GM10847 (cell line): ENCODE data around the gene FLNB.

ENCODE experiments used
- POLR2A ChIP-seq: IDR thresholded peaks from 2 replicates; pipeline ENCODE4 v1.6.1; 2011; ENCODE audit not compliant: insufficient read length; ENCODE audit errors: extremely low read depth

FLNB gene

DNA sequence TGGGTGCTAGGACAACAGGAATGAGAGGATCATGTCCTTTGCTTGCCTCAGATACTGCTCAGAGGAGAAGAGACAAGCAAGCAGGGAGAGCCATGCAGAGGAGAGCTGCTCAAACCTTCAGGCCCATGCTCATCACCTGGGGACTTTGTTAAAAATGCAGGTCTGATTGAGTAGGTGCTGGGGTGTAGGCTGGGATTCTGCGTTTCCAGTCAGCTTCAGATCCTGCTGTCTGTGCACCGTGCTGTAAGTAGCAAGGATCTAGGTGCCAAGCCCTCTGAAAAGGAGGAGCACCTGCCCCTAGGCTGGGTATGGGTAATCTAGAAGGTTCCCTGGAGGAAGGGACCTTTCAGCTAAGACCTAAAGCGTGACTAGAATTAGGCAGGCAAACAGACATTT, 7.3 kb downstream of the FLNB start:
- no peak for TF ChIP-seq POLR2A

DNA sequence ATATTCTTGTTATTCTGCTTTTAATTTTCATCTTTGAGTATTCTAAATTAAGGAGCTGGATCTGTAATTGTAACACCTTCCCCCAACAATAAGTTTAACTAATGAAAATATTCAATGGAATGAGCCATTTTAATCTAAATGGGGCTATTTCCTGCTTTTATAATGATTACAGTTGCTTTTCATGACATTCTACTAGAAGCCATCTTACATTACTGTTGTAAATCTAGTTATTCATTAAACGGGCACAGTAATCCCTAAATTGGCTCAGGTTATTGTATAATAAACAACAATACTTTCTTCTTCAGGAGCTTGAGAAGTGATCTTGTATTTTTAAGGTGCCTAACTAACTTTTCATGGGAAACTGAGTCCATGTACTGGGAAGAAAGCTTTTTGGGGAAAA, 8.5 kb downstream of the FLNB start:
- no peak for TF ChIP-seq POLR2A

DNA sequence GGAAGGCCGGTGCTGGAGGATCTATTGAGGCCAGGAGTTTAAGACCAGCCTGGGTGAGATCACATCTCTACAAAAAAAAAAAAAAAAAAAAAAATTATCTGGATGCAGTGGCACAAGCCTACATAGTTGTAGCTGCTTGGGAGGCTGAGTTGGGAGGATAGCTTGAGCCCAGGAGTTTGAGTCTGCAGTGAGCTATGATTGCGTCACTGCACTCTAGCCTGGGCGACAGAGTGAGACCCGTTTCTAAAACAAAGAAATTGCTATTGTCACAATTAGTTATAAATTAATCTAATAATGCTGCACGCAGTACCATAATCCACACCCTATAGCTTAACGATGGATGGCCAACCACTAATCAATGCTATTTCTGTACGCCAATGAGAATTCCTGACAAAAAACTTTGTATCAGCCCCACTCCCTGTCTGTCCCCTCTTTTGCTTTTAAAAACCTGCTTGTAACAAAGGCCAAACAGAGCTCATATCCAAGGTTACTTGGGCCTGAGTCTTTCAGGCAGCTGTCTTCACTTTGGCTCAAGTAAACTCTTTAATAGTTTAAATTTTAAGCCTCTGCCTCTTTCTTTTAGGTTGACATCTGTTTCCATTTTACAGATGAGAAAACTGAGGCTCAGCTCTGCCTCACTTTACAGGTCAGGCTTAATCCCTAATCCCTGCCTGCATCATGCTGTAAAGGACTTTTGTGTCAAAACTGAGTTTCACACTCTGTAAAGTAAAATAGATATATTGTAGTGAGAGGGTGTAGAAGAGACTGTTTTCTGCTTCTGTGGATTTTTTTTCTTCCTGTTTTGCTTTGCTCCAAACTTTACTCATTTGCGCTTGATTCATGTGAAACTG, 10.9 kb downstream of the FLNB start:
- TF ChIP-seq POLR2A: no peak

DNA sequence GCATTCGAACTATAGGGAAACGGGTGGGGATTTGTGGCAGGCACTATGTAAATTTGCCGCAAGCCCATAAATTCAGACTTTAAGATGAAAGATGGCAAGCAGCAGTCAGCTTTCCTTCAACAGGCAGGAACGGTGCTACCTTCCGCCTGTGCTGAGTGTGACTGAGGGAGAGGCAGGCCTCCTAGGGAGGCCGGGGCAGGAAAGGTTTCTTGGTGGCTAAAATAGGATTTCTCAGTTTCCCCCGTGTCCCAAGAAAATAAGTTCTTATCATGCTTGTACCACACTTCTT, 12.5 kb downstream of the FLNB start:
- TF ChIP-seq POLR2A: no peak

DNA sequence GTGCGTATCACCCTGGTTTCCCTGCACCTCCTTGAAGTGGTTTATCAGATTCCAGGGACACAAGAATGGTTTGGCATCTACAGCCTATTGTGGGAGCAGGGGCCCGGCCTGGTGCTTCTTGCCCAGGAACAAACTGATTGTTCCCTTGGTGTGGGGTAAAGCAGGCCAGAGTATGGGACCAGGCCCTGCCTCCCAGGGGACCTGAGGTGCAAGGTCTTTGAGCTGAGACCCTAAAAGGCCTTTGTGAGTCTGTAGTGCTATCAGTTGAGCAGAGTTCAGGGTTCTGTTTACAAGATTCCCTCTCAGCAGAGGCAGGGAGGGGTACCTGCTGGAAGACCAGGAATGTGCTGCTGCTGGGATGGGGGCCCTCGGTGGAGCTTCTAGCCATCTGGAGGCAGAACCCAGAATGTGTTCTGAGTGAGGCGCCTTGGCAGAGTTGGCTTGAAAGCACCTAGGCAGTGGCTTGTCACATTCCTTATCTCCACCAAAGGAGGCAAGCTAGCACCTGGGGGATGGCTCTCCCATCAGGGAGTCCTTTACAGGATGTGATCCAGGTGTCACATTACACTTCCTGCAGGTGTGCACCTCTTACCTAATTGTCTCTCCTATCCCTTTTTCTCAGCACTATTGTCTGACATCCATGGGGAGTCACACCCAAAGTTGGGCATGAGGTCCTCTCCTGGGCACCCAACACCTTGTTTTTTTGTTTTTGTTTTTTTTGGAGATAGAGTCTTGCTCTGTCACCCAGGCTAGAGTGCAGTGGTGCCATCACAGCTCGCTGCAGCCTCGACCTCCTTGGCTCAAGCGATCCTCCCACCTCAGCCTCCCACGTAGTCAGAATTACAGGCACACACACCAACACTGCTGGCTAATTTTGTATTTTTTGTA, 13.1 kb downstream of the FLNB start:
- no peak for TF ChIP-seq POLR2A

DNA sequence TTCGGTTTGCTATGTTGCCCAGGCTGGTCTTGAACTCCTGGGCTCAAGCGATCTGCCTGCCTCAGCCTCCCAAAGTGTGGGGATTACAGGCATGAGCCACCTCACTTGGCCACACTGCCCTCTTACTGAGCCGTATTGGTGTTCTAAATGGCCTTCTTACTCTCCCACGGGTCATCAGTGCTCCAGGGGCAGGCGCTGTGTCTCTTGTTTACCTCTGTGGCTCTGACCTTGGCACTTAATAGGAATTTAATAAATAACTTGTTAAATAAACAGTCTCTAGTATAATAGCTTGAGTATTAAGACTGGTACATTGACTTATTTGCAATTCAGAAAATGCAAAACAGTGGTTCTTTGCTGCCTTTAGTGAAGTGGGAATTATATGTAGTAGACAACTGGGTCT, 13.7 kb downstream of the FLNB start:
- no peak for TF ChIP-seq POLR2A

DNA sequence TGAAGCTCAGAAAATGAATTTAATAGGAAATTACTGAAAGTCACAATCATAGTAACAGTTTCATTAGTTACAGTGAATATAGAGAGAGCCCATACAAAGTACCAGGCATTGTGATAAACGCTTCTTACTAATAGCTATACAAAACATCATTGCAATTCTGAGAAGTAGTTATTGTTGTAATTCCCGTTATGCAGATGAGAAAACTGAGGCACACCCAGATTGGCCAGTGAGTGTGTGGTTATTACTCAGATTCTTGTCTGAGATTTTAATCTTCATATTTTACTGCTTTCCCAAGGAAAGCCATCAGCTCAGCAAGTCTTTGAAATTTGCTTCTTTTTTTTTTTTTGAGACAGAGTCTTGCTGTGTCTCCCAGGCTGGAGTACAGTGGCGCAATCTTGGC, 14.3 kb downstream of the FLNB start:
- TF ChIP-seq POLR2A: no peak

DNA sequence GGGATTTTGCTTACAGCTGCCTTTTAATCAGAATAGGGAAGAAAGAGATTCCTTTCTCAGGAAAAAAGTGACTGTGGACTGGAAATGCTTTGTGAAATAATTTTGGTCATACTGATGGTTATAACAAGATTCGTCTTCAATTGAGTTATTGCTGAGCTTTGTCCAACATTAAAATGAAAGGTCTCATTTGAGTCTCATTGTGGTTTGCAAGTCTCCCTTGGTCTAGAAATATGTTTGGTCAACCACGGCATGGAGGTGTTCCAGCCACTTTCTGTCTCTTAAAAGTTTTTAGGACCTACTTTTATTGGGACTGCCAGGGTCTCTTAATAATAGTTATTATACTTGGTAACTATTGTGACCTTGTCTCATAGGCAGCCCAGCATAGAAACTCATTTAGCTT, 15.3 kb downstream of the FLNB start:
- no peak for TF ChIP-seq POLR2A

DNA sequence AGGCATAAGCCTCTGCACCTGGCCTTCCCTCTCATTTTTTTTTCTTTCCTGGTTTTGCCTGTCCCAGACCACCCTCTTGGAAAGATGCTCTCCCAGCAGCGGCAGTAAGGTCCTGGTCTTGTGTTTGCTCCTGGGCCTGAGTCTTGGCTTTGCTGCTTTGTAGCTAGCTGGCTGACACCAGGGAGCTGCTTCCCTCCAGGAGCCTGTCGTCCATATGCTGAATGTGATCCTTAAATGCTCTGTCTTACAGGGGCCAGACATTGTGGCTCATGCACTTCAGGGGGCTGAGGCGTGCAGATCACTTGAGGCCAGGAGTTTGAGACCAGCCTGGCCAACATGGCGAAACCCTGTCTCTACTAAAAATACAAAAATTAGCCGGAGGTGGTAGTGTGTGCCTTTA, 17.2 kb downstream of the FLNB start:
- no peak for TF ChIP-seq POLR2A

DNA sequence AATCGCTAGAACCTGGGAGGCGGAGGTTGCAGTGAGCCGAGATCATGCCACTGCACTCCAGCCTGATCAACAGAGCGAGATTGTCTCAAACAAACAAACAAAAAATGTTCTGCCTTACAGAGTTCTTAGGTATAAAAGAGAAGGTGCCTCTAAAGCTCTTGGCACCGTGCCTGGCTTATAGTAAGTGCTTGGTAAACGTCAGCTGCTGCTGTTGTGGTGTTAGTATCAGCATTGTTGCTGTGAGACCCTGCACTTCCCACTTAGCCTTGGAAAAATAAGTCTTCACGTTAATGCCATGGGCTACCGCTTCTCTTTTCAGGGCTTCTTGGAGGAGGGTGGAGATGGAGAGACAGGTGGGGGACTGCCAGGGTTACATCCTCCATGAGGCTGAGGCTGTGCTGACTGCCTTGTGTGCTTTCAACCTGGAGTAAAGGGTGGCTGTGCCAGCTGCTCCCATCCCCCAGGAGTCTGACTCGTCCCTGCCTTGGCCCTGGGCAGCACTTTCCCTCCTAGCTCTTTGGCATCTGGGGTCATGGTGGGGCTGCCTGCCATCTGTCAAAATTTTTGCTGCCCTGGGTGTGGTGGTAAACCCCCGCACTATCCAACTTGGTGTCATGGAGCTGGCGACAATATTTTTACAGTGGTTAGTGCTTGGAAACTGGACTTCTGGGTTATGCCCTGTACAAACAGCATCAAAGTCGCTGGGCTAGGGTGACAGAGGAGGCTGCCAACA, 17.8 kb downstream of the FLNB start:
- TF ChIP-seq POLR2A: no peak

DNA sequence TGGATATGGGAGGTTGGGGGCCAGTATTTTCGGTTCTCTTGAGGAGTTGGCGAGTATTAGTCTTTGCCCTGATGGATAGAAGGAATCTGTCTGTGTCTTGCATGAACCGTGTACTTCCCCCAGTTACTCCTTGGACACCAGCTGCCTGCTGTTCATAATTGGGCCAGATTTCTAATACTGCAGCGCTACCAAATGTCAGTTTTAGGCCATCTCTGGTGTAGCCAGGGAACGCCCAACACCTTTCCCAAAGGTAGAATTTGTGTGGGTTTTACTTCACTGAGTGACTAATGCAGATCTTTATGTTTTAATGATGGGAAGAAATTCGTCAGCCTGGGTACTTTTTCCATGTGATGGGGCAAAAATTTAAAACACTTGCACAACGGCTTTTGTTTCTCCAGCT, 18.4 kb downstream of the FLNB start:
- TF ChIP-seq POLR2A: no peak

DNA sequence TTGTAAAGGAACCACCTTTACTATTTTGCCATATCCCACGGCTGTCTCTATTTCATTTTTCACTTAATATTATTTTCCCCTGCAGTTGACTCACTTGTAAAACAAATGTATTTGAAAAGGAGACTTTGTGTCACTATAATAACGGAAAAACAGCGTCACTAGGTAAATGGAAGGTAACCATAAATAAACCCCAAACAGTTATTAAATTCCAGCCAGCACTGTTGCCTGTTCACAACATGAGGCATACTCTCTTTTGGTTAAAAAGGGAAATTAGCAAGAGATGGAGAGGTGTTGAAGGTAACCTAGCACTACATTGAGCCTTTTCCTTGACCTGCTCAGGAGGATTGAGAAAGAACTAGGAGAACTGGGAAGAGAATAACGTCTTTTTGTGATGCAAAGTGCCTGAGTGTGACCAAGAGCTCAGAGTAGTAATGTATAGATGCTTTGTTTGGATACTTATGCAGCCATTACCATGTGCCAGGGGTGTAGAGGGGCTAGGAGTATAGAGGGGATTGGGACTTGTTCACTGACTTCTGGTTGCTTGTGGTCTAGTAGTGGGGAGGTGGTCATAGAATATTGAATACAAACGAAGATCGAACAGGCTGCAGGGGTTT, 19.6 kb downstream of the FLNB start:
- no peak for TF ChIP-seq POLR2A

DNA sequence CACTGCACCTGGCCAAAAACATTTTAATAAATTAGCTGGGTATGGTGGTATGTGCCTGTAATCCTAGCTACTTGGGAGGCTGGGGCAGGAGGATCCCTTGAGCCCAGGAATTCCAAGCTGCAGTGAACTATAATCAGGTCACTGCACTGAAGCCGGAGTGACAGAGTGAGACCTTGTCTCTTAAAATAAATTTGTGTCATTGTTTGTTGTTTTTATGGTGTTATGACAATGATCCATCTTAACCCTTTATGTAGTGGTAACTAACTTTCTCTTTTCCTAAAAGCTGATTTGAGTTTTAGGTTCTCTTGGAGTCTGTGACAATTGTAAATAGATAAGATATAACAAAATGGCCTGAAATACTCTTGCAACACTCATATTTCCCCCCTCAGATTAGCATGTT, 20.7 kb downstream of the FLNB start:
- TF ChIP-seq POLR2A: no peak

DNA sequence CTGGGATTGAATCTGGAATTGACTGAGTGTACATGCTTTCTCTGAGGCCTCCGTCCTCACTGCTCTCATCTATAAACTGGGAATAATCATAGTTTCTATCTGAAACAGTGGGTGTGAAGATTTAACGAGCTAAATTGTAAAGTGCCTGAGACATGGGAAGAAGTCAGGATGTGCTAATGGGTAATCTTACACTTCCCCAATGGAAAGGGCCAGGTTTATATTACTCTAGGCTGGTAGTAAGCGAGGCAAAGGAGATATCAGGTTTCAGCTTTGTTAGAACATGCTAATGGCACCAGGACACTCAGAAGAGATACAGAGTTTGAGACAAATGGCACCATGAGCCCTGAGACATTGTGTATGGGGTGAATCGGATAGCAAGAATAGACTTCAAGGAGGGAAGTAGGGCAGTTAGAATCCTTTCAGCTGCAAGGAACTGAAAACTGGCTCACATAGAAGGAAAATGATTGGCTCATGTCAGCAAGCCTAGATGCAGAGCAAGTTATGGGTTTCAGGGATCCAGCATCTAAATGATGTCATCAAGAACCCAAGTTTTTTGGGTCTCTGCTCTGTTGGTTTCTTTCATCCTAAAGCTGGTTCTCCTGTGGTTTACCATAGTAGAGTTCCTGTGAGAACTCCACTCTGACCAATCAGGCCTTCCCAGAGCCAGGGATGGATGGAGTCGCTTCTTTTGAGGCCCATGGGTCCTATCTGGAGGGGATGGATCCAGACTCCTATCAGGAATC, 21.8 kb downstream of the FLNB start:
- TF ChIP-seq POLR2A: no peak

DNA sequence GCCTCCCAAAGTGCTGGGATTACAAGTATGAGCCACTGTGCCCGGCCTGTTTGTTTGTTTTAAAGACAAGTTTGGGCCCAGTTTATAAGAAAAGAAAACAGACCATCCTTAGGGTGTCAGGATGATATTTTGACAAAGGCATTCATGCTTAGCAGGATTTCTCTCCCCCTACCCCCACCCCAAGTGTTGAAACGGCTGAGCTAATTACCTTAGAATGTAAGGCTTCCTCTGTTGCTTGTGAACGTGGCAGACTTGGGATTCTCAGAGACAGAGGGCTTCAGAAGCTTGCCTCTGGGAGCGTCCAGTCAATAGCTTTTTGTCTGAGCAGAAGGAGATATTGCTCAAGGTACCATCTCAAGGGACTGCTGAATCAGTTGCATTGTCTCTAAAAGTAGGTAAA, 24.0 kb downstream of the FLNB start:
- no peak for TF ChIP-seq POLR2A
